A673 (cell line): ENCODE results near the gene SMIM35. TPM values are rescaled to one million over a fixed set of nuclear protein-coding genes. Genes with fewer than 3 reads are reported as not detected.
A peak's percentile ranks its signal among the peaks of the same experiment; 100 is the strongest.

Experiments used
- BruUV-seq: library from RNA; stranded (reverse); fragments of 400-500 nt; replicated peaks from 2 replicates; lab custom pipeline; 2021; lab: Mats Ljungman, UMichigan
- CTCF ChIA-PET: fragments of 300-600 bp; sonication (Branson Sonifier 250); formaldehyde crosslinking; loops from one replicate; lab custom pipeline; 2022; ENCODE audit warnings: antibody characterized with exemption; lab: Charles Lee
- POLR2A ChIA-PET: fragments of 300-600 bp; sonication (Branson Sonifier 250); formaldehyde crosslinking; loops from one replicate; lab custom pipeline; 2022; ENCODE audit warnings: antibody characterized with exemption; ENCODE audit not compliant: low non-redundant PET; lab: Charles Lee
- DNase-seq: peaks from one replicate; pipeline ENCODE4 v3.0.0-alpha.2; 2015; ENCODE audit warnings: low spot score
- H3K27ac ChIP-seq: fragments of 200-600 bp; sonication (generic); 2 replicates; pipeline ENCODE4 v1.5.1; 2016; ENCODE audit warnings: mixed run types, low read depth, mild to moderate bottlenecking, mixed read lengths, antibody characterized with exemption, low read length; ENCODE audit not compliant: poor library complexity, severe bottlenecking
- H3K27me3 ChIP-seq: fragments of 200-600 bp; sonication (generic); replicated peaks from 2 replicates; pipeline ENCODE4 v1.6.1; 2017; ENCODE audit warnings: mixed run types, low read depth, mild to moderate bottlenecking, mixed read lengths, antibody characterized with exemption, low read length; ENCODE audit not compliant: insufficient read depth, poor library complexity
- H3K36me3 ChIP-seq: fragments of 200-600 bp; sonication (generic); 2 replicates; pipeline ENCODE4 v1.6.1; 2016; ENCODE audit warnings: mixed run types, mild to moderate bottlenecking, mixed read lengths, antibody characterized with exemption, low read length; ENCODE audit not compliant: insufficient read depth, poor library complexity, severe bottlenecking
- H3K4me1 ChIP-seq: fragments of 200-600 bp; sonication (generic); 2 replicates; pipeline ENCODE4 v1.6.1; 2017; ENCODE audit warnings: mixed run types, mild to moderate bottlenecking, mixed read lengths, antibody characterized with exemption, low read length; ENCODE audit not compliant: insufficient read depth, poor library complexity, severe bottlenecking
- H3K4me3 ChIP-seq: fragments of 200-600 bp; sonication (generic); 2 replicates; pipeline ENCODE4 v1.5.1; 2016; ENCODE audit warnings: low read depth, mixed run types, mild to moderate bottlenecking, mixed read lengths, low read length; ENCODE audit not compliant: poor library complexity, severe bottlenecking
- H3K9me3 ChIP-seq: fragments of 200-600 bp; sonication (generic); 2 replicates; pipeline ENCODE4 v1.6.1; 2016; ENCODE audit warnings: mixed run types, low read depth, mild to moderate bottlenecking, mixed read lengths, antibody characterized with exemption, low read length; ENCODE audit not compliant: poor library complexity, severe bottlenecking
- CTCF ChIP-seq: fragments of 300-800, 200-600 bp; sonication (generic); conservative IDR thresholded peaks from 2 replicates; pipeline ENCODE4 v1.5.1; 2017; ENCODE audit warnings: low read depth, mild to moderate bottlenecking, antibody characterized with exemption, low read length, moderate library complexity, mixed read lengths
- EZH2 ChIP-seq: fragments of 200-600 bp; sonication (generic); IDR thresholded peaks from 2 replicates; pipeline ENCODE4 v1.6.1; 2017; ENCODE audit warnings: borderline replicate concordance, low read depth, mild to moderate bottlenecking, mixed read lengths, antibody characterized with exemption, low read length; ENCODE audit not compliant: poor library complexity, severe bottlenecking
- intact Hi-C: fragments of 100-400 bp; cut with micrococcal nuclease; formaldehyde crosslinking; loops from one replicate; pipeline ENCODE4 v1.10.0; 2022; ENCODE audit not compliant: unreplicated experiment
- total RNA-seq: library from RNA; stranded (reverse); gene quantifications from 2 replicates; pipeline ENCODE4 v1.2.3, GENCODE V29; 2021

Gene SMIM35
- total RNA-seq, 1 experiment from 2014 or later: not detected

- DNase-seq: no peak
- H3K4me3 ChIP-seq: no peak overlapping the region
- H3K27me3 ChIP-seq: peaks cover 35% of the 10 kb centered on the region
- no peak overlapping the region for H3K27ac ChIP-seq
- intact Hi-C loops: no loop called here
- TF ChIP-seq CTCF: no peak
- TF ChIP-seq EZH2: no peak
- CTCF ChIA-PET: interaction anchor here (0.5 kb wide), 1 partner anchor 180 kb away, joined by 10 read pairs; no protein-coding TSS in a partner anchor
- POLR2A ChIA-PET: no interaction called here
- H3K4me1 ChIP-seq: peaks cover 4% of the 10 kb centered on the region
- BruUV-seq: no TSS peak
- no peaks in the 10 kb centered on the region for H3K9me3 ChIP-seq
- H3K36me3 ChIP-seq: no peaks in the 10 kb centered on the region
Measured at GRCh38 chr11:117989351-117990102, 97.2 kb downstream of the SMIM35 start.

GRCh38 chr11:117986981-117987574, 99.7 kb downstream of the SMIM35 start:
- H3K4me1 ChIP-seq: peaks cover 4% of the 10 kb centered on the region
- TF ChIP-seq EZH2: peak; percentile 34
- no peak for TF ChIP-seq CTCF
- no peak overlapping the region for H3K27ac ChIP-seq
- ChIA-PET POLR2A (no interaction called here), CTCF (no interaction called here)
- no peaks in the 10 kb centered on the region for H3K9me3 ChIP-seq
- no peak for DNase-seq
- BruUV-seq: no TSS peak
- intact Hi-C loops: no loop called here
- peaks cover 41% of the 10 kb centered on the region for H3K27me3 ChIP-seq
- no peaks in the 10 kb centered on the region for H3K36me3 ChIP-seq
- no peak overlapping the region for H3K4me3 ChIP-seq

- H3K4me1 ChIP-seq: peaks cover 4% of the 10 kb centered on the region
- ChIA-PET POLR2A (no interaction called here), CTCF (no interaction called here)
- peaks cover 45% of the 10 kb centered on the region for H3K27me3 ChIP-seq
- TF ChIP-seq CTCF (no peak), EZH2 (peak; percentile 7)
- no peaks in the 10 kb centered on the region for H3K36me3 ChIP-seq
- no TSS peak for BruUV-seq
- intact Hi-C loops: no loop called here
- H3K27ac ChIP-seq: no peak within 1 kb of the TSS
- no peaks in the 10 kb centered on the region for H3K9me3 ChIP-seq
- H3K4me3 ChIP-seq: peak within 1 kb of the TSS; percentile 52
- DNase-seq: peak; percentile 59
Measured at GRCh38 chr11:117985953-117986887, 100.5 kb downstream of the SMIM35 start, which contains the start of gene IL10RA. IL10RA (plus strand) TSS chr11:117986394; CDS start chr11:117986468, 74 bp downstream.
